Tibial nerve (tissue), 4 donors: ENCODE measurements around the gene VOPP1. TPM values are rescaled to one million over a fixed set of nuclear protein-coding genes. Genes with fewer than 3 reads are reported as not detected.

ENCODE experiments used
- DNase-seq, 2 donors: peaks; one replicate each; pipeline ENCODE4 v3.0.0-alpha.2; 2019; ENCODE audit warnings: low spot score in 2 of 2
- H3K27ac ChIP-seq, 4 donors: fragments of 200-600 bp; sonication (generic) in 3 of 4; one replicate each; pipeline ENCODE4 v1.5.1; 2017 to 2019; ENCODE audit warnings: mild to moderate bottlenecking in 1 of 4
- H3K27me3 ChIP-seq, 2 donors: fragments of 200-600 bp; sonication (generic) in 1 of 2; one replicate each; pipeline versions ENCODE4 v1.5.1 to v1.6.0; 2017 to 2019
- H3K36me3 ChIP-seq, 3 donors: fragments of 200-600 bp; sonication (generic); one replicate each; pipeline ENCODE4 v1.5.1; 2018 to 2019
- H3K4me1 ChIP-seq, 4 donors: fragments of 200-600 bp; sonication (generic) in 3 of 4; one replicate each; pipeline ENCODE4 v1.5.1; 2017 to 2019
- H3K4me3 ChIP-seq, 4 donors: fragments of 200-600 bp; sonication (generic) in 3 of 4; one replicate each; pipeline ENCODE4 v1.5.1; 2017 to 2019; ENCODE audit warnings: mild to moderate bottlenecking in 1 of 4, moderate library complexity in 1 of 4
- H3K9me3 ChIP-seq, 4 donors: fragments of 200-600 bp; sonication (generic) in 3 of 4; one replicate each; pipeline ENCODE4 v1.5.1; 2017 to 2019
- EP300 ChIP-seq, 2 donors: sonication (generic); formaldehyde crosslinking; IDR thresholded peaks; one replicate each; pipeline ENCODE4 v1.6.1; 2017; ENCODE audit warnings: antibody characterized with exemption in 2 of 2, mild to moderate bottlenecking in 1 of 2
- POLR2A ChIP-seq, 2 donors: fragments of 450-650 bp; IDR thresholded peaks; one replicate each; pipeline ENCODE4 v1.6.1; 2017; ENCODE audit warnings: antibody characterized with exemption in 2 of 2, mild to moderate bottlenecking in 2 of 2, moderate library complexity in 2 of 2
- WGBS, 2 donors: methylation state at CpG; one replicate each; pipeline ENCODE4 v1.1.5; 2018; 5-methylcytosine and 5-hydroxymethylcytosine counted together
- total RNA-seq, 4 donors: library from RNA; depleted of rRNA; stranded (reverse); fragments of >200 nt; gene quantifications; one replicate each; pipeline ENCODE4 v1.1.0, GENCODE V29; 2016
- TF ChIP-seq, protein P1 (sequence below), 5 experiments: fragments of 200-600 bp in 3 of 5; fragments of 450-650 bp in 2 of 5; sonication (generic) in 3 of 5; IDR thresholded peaks; one replicate each; pipeline ENCODE4 v1.5.1; 2016 to 2019; ENCODE audit warnings: antibody characterized with exemption in 5 of 5, mild to moderate bottlenecking in 3 of 5, moderate library complexity in 2 of 5

The VOPP1 gene
- total RNA-seq, 4 donors from 2014 or later: 49.2 to 58.5 (median 54.8) TPM

DNA sequence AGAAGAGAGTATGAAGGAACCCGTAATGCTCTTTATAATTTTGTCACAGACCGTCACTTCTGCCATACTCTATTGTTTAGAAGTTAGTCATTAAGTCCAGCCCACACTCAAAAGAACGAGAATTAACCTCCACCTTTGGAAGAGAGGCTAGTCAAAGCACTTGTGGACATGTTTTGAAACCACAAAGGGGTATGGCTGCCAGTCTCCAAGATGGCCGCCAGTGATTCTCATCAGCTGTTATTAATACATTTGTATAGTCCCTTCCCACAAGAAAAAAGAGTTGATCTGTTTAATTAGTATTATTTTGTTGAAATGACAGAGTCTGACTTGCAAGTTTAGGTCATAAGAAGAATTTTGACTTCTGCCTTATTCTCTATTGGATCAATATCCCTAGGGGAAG, 23.2 kb upstream of the VOPP1 start:
- WGBS, 2 donors: 85 to 92% methylated on average over 4 of the region's 4 CpGs
- no peak overlapping the region for H3K27ac ChIP-seq
- no peaks in the 10 kb centered on the region for H3K9me3 ChIP-seq
- DNase-seq: no peak
- H3K27me3 ChIP-seq: peaks cover 0 to under 1% of the 10 kb centered on the region in 2 donors
- H3K4me3 ChIP-seq: no peak overlapping the region
- H3K36me3 ChIP-seq: no peaks in the 10 kb centered on the region
- TF ChIP-seq POLR2A (IDR thresholded peaks at IDR 0.05) (no peak), EP300 (IDR thresholded peaks at IDR 0.05) (no peak)
- TF ChIP-seq, protein P1, sequence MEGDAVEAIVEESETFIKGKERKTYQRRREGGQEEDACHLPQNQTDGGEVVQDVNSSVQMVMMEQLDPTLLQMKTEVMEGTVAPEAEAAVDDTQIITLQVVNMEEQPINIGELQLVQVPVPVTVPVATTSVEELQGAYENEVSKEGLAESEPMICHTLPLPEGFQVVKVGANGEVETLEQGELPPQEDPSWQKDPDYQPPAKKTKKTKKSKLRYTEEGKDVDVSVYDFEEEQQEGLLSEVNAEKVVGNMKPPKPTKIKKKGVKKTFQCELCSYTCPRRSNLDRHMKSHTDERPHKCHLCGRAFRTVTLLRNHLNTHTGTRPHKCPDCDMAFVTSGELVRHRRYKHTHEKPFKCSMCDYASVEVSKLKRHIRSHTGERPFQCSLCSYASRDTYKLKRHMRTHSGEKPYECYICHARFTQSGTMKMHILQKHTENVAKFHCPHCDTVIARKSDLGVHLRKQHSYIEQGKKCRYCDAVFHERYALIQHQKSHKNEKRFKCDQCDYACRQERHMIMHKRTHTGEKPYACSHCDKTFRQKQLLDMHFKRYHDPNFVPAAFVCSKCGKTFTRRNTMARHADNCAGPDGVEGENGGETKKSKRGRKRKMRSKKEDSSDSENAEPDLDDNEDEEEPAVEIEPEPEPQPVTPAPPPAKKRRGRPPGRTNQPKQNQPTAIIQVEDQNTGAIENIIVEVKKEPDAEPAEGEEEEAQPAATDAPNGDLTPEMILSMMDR (IDR thresholded peaks at IDR 0.05): no peak
- peaks cover 0 to 3% (median 0%) of the 10 kb centered on the region in 4 donors for H3K4me1 ChIP-seq

DNA sequence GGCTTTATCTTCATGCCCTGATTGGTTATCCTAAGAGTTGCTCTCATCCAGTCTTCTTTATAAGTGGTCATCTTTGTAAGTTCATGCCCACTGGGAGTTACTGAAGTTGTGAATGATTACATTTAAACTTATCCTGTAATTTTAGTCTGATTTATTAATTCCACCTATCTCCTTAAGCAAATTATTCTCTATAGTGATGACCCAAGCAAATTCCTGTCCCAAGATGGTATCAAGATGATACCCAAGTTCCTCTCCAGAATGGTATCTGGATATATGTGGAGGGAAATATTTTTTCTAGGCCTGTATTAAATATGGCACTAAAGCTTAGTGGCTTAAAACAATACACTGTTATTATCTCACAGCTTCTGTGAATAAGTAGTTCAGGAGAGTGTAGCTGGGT, 22.6 kb upstream of the VOPP1 start:
- no peaks in the 10 kb centered on the region for H3K27me3 ChIP-seq
- H3K36me3 ChIP-seq: no peaks in the 10 kb centered on the region
- no peak for DNase-seq
- H3K4me1 ChIP-seq: peaks cover 0 to 3% (median 0%) of the 10 kb centered on the region in 4 donors
- no peak overlapping the region for H3K27ac ChIP-seq
- TF ChIP-seq, protein P1 (IDR thresholded peaks at IDR 0.05): no peak
- TF ChIP-seq POLR2A (IDR thresholded peaks at IDR 0.05) (no peak), EP300 (IDR thresholded peaks at IDR 0.05) (no peak)
- H3K9me3 ChIP-seq: no peaks in the 10 kb centered on the region
- H3K4me3 ChIP-seq: no peak overlapping the region

DNA sequence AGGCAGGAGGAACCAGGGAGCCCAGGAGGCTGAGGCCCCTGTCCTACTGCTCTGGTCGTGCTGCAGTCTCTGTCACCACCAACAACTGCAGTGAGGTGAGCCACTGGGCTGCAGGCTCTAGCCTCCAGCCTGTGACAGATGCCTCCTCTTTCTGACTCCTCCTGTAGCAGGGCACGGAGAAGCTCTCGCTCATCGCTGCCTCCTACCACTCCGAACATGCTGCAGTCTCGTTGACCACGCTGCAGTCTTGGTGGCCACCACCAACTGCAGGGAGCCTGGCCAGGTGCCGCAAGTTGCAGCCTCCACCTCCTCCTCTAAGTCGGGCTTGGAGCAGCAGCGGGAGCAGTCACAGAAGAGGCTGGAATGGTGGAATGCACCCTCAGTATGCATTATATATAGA, 22.1 kb upstream of the VOPP1 start:
- DNase-seq: no peak
- TF ChIP-seq EP300 (IDR thresholded peaks at IDR 0.05) (no peak), POLR2A (IDR thresholded peaks at IDR 0.05) (no peak)
- TF ChIP-seq, protein P1 (IDR thresholded peaks at IDR 0.05): no peak
- Histone ChIP-seq H3K4me1 (peaks cover 0 to 3% (median 0%) of the 10 kb centered on the region in 4 donors), H3K36me3 (no peaks in the 10 kb centered on the region), H3K27ac (no peak overlapping the region), H3K27me3 (no peaks in the 10 kb centered on the region), H3K9me3 (no peaks in the 10 kb centered on the region), H3K4me3 (no peak overlapping the region)
- WGBS, 2 donors: 91 to 93% methylated on average over 10 of the region's 10 CpGs

DNA sequence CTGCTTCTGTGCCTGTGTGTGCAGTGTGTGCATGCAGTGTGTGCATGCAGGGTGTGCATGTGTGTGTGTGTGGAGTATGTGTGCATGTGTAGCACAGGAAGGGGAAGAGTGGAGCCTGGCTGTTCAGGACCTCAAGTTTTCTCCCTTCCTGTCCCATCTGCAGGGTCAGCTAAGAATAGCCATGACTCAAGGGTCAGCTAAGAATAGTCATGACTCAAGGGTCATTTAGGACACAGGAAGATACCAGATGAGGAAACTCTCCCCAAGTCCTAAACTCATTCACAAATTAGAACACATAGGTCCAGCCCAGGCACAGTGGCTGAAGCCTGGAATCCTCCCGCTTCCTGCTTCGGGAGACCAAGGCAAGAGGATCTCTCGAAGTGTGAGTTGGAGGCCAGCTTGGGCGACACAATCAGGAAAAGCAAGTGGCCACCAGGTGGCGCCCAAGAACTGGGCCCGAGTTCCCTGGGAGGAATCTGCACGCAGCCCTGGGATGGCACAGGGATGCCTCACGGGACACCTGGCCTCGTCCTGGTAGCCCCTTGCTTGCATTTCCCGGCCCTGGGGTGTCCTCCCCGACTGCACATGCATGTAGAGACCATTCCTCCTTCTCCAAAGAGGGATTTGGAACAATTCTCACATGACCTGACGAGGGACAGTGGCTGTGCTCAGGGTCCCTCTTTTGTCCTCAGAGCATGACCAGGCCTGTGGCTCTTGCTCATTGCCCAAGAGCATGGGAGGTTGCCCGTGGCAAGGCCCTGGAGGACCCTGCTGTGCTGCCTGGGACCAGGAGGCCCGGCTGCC, 21.4 kb upstream of the VOPP1 start:
- Histone ChIP-seq H3K9me3 (no peaks in the 10 kb centered on the region), H3K36me3 (no peaks in the 10 kb centered on the region), H3K27me3 (no peaks in the 10 kb centered on the region), H3K4me1 (peaks cover 0 to 3% (median 0%) of the 10 kb centered on the region in 4 donors), H3K27ac (no peak overlapping the region), H3K4me3 (no peak overlapping the region)
- 48 to 57% methylated on average over 12 to 13 of the region's 14 CpGs for WGBS, 2 donors
- TF ChIP-seq EP300 (IDR thresholded peaks at IDR 0.05) (peak in 1 of 2 donors; percentile 18), POLR2A (IDR thresholded peaks at IDR 0.05) (no peak)
- TF ChIP-seq, protein P1 (IDR thresholded peaks at IDR 0.05): peak; percentile 62 to 83 (median 68)
- DNase-seq: peak; percentile 45 to 52

DNA sequence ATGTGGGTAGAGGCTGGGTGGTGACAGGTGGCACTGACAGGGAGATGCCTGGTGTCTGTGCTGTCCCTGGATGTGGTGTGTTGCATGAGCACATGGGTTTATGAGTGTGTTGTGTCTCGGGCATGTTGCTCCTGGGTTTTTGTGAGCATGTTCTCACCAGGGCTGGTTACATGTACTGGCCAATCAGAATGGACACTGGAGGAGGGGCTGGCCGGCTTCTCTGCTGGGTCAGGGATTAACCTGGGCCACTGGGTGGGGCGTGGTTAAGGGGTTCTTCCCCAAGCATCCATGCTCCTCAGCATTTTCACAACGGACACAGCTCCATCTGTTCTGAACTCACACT, 20.8 kb upstream of the VOPP1 start:
- Histone ChIP-seq H3K27ac (no peak overlapping the region), H3K9me3 (no peaks in the 10 kb centered on the region), H3K27me3 (no peaks in the 10 kb centered on the region), H3K4me1 (peaks cover 0 to 3% (median 0%) of the 10 kb centered on the region in 4 donors), H3K36me3 (no peaks in the 10 kb centered on the region), H3K4me3 (no peak overlapping the region)
- DNase-seq: no peak
- 52 to 64% methylated on average over 4 of the region's 4 CpGs for WGBS, 2 donors
- no peak for TF ChIP-seq EP300 (IDR thresholded peaks at IDR 0.05)
